Measurements from ENCODE around the gene AHCY.

- TF ChIP-seq GATA2 (IDR thresholded peaks at IDR 0.05; ENCODE audit: low read depth, low read length) (no peak), GATA3 (IDR thresholded peaks at IDR 0.05; ENCODE audit: low read depth, low read length) (no peak)
Observed at GRCh38 chr20:34274694-34275093, 28.5 kb downstream of the AHCY start.
